Measurements from ENCODE around the gene THRB.

THRB gene

GRCh38 chr3:24168977-24169376, 325.7 kb downstream of the THRB start:
- FAIRE-seq: no peak
- TF ChIP-seq CTCF (IDR thresholded peaks at IDR 0.05; ENCODE audit: insufficient read depth, missing control alignments): no peak

GRCh38 chr3:24167429-24167828, 327.2 kb downstream of the THRB start:
- no peak for DNase-seq (ENCODE audit: insufficient read length, low spot score)
- no peak for TF ChIP-seq CTCF (IDR thresholded peaks at IDR 0.05; ENCODE audit: insufficient read depth, missing control alignments)
- FAIRE-seq: peak; percentile 53

More at GRCh38 chr3:24168977-24169376, 325.7 kb downstream of the THRB start:
- DNase-seq (ENCODE audit: insufficient read length, low spot score): no peak

- FAIRE-seq (no peak), DNase-seq (ENCODE audit: insufficient read length, low spot score) (no peak)
- TF ChIP-seq CTCF (IDR thresholded peaks at IDR 0.05; ENCODE audit: insufficient read depth, missing control alignments): no peak
These were observed 328.1 kb downstream of the THRB start for GRCh38 chr3:24166515-24166914.

GRCh38 chr3:24165603-24165982, 329.1 kb downstream of the THRB start:
- no peak for TF ChIP-seq CTCF (IDR thresholded peaks at IDR 0.05; ENCODE audit: insufficient read depth, missing control alignments)
- FAIRE-seq: peak; percentile 96
- DNase-seq (ENCODE audit: insufficient read length, low spot score): no peak

- TF ChIP-seq CTCF (IDR thresholded peaks at IDR 0.05; ENCODE audit: insufficient read depth, missing control alignments): no peak
- FAIRE-seq: no peak
- DNase-seq (ENCODE audit: insufficient read length, low spot score): no peak
These were observed 329.6 kb downstream of the THRB start for GRCh38 chr3:24164967-24165602.

GRCh38 chr3:24162929-24163328, 331.7 kb downstream of the THRB start:
- FAIRE-seq: no peak
- DNase-seq (ENCODE audit: insufficient read length, low spot score): no peak
- no peak for TF ChIP-seq CTCF (IDR thresholded peaks at IDR 0.05; ENCODE audit: insufficient read depth, missing control alignments)

- TF ChIP-seq CTCF (IDR thresholded peaks at IDR 0.05; ENCODE audit: insufficient read depth, missing control alignments): no peak
- no peak for DNase-seq (ENCODE audit: insufficient read length, low spot score)
- FAIRE-seq: no peak
These were observed 332.8 kb downstream of the THRB start for GRCh38 chr3:24161841-24162240.

Measured in D721Med (cell line).